ENCODE data around the gene TCEA3. TPM values are rescaled to one million over a fixed set of nuclear protein-coding genes. Genes with fewer than 3 reads are reported as not detected.

The TCEA3 gene
- total RNA-seq, 2 donors from 2014 or later, result 128 to 133 TPM

- Histone ChIP-seq H3K27ac (no peak overlapping the region), H3K9me3 (no peaks in the 10 kb centered on the region), H3K4me3 (no peak overlapping the region), H3K27me3 (no peaks in the 10 kb centered on the region), H3K9ac (ENCODE audit: low read depth in 2 of 2, low read length in 2 of 2) (no peak overlapping the region), H3K36me3 (no peaks in the 10 kb centered on the region), H3K4me1 (peaks cover under 1% of the 10 kb centered on the region)
- TF ChIP-seq, protein P1, sequence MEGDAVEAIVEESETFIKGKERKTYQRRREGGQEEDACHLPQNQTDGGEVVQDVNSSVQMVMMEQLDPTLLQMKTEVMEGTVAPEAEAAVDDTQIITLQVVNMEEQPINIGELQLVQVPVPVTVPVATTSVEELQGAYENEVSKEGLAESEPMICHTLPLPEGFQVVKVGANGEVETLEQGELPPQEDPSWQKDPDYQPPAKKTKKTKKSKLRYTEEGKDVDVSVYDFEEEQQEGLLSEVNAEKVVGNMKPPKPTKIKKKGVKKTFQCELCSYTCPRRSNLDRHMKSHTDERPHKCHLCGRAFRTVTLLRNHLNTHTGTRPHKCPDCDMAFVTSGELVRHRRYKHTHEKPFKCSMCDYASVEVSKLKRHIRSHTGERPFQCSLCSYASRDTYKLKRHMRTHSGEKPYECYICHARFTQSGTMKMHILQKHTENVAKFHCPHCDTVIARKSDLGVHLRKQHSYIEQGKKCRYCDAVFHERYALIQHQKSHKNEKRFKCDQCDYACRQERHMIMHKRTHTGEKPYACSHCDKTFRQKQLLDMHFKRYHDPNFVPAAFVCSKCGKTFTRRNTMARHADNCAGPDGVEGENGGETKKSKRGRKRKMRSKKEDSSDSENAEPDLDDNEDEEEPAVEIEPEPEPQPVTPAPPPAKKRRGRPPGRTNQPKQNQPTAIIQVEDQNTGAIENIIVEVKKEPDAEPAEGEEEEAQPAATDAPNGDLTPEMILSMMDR (IDR thresholded peaks at IDR 0.05), result no peak
- no peak for DNase-seq
- intact Hi-C loops (cut with DNase I), result no loop called here
Observed at GRCh38 chr1:23416964-23417363, 7.6 kb downstream of the TCEA3 start.

DNA sequence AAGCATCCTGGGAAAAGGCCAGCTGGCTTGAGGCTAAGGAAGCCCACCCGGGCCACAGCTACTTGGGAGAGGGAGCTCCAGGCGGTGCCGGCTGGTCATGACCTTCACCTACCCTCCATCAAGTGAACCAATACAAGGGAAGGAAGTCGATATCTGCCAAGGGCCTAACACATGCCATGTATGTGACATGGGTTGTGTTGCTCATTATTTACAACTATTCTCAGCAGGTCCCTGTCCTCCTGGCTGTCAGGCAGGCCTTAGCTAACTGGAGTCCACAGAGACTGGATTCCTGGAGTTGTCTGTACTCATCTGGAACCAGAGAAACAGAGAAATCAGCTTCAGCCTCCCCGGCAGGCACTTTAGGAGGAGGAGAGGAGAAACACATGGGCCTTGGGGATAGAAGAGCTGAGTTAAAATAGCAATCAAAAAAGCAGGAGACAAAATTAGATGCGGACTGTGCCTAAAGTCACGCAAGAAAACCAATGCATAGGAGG, 15.7 kb downstream of the TCEA3 start:
- peaks cover 10% of the 10 kb centered on the region for H3K4me1 ChIP-seq
- no peak overlapping the region for H3K9ac ChIP-seq (ENCODE audit: low read depth in 2 of 2, low read length in 2 of 2)
- intact Hi-C loops (cut with DNase I), result loop anchor here (10.0 kb wide), 1 partner anchor 64 kb away; the partner anchor contains the start of gene HNRNPR
- DNase-seq, result no peak
- TF ChIP-seq, protein P1 (IDR thresholded peaks at IDR 0.05), result no peak
- H3K9me3 ChIP-seq, result no peaks in the 10 kb centered on the region
- H3K27ac ChIP-seq, result no peak overlapping the region
- H3K27me3 ChIP-seq, result no peaks in the 10 kb centered on the region
- no peaks in the 10 kb centered on the region for H3K36me3 ChIP-seq
- H3K4me3 ChIP-seq, result no peak overlapping the region

- intact Hi-C loops (cut with DNase I), result loop anchor here (10.0 kb wide), 1 partner anchor 62 kb away; the partner anchor contains the start of gene HNRNPR
- no peak overlapping the region for H3K9ac ChIP-seq (ENCODE audit: low read depth in 2 of 2, low read length in 2 of 2)
- peaks cover 10% of the 10 kb centered on the region for H3K4me1 ChIP-seq
- no peak overlapping the region for H3K4me3 ChIP-seq
- H3K36me3 ChIP-seq, result no peaks in the 10 kb centered on the region
- no peaks in the 10 kb centered on the region for H3K27me3 ChIP-seq
- no peaks in the 10 kb centered on the region for H3K9me3 ChIP-seq
- TF ChIP-seq, protein P1 (IDR thresholded peaks at IDR 0.05), result no peak
- no peak for DNase-seq
- no peak overlapping the region for H3K27ac ChIP-seq
Observed at GRCh38 chr1:23407016-23407630, 17.4 kb downstream of the TCEA3 start.

DNA sequence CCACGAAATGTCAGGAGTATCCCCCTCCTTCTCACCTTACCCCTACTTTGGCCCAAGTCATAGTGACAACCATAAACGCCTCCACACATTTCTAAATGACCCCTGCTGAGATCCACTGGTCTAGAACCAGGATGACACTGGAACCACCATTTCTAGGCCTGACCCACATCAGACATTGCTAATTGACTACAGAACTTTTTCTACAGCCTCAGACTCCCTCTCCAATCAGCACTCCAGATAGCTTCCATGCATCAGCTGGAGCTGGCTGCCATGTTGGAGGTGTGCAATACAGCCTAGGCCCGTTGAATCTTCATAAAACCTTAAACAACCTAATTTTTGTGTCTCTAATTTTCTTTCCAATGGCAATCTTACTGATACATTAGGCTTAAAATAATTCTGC, 18.6 kb downstream of the TCEA3 start:
- Histone ChIP-seq H3K9me3 (no peaks in the 10 kb centered on the region), H3K27ac (no peak overlapping the region), H3K9ac (ENCODE audit: low read depth in 2 of 2, low read length in 2 of 2) (no peak overlapping the region), H3K27me3 (no peaks in the 10 kb centered on the region), H3K36me3 (no peaks in the 10 kb centered on the region), H3K4me1 (peaks cover 10% of the 10 kb centered on the region), H3K4me3 (no peak overlapping the region)
- TF ChIP-seq, protein P1 (IDR thresholded peaks at IDR 0.05), result no peak
- intact Hi-C loops (cut with DNase I), result loop anchor here (10.0 kb wide), 1 partner anchor 61 kb away; the partner anchor contains the start of gene HNRNPR
- no peak for DNase-seq

DNA sequence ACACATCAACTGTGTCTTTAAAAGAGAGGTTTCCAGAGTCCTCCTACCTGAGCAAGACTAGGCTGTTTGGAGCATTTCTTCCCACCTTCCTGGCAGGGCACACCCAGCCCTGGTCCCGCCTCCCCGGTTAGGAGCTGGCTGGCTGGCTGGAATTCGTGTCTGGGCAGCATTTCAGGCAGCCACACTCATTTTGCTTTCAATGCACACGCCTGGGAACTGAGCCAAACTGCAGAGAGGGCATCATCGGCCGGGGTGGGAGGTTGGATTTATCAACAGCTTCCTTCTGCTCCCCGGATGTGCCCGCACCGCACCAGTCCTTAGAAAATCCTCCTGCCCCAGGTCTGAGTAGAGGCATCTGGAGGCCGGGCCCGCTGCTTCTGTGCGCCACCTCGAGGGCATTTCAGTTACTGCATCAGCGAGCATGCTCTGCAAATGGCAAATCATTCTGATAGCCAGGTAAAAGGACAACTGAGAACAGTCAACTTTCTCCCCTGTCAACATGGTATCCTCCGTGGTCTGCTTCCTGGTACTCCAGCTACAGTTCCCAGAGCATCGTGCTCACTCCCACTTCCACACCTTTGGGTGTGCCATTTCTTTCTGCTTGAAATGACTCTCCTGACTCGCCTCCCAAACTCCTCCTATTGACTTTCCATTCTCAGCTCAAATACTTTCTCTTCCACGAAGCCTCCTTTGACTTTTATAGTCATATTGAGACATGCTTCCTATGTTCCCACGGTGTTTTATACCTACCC, 20.6 kb downstream of the TCEA3 start:
- TF ChIP-seq, protein P1 (IDR thresholded peaks at IDR 0.05), result peak; percentile 95
- H3K27me3 ChIP-seq, result no peaks in the 10 kb centered on the region
- peak overlapping the region; percentile 74 for H3K27ac ChIP-seq
- intact Hi-C loops (cut with DNase I), result loop anchor here (10.0 kb wide), 1 partner anchor 59 kb away; the partner anchor contains the start of gene HNRNPR
- peaks cover 10% of the 10 kb centered on the region for H3K4me1 ChIP-seq
- no peak overlapping the region for H3K4me3 ChIP-seq
- peak; percentile 95 for DNase-seq
- no peaks in the 10 kb centered on the region for H3K9me3 ChIP-seq
- no peaks in the 10 kb centered on the region for H3K36me3 ChIP-seq
- H3K9ac ChIP-seq (ENCODE audit: low read depth in 2 of 2, low read length in 2 of 2), result peak overlapping the region; percentile 26 to 27

Data from colonic mucosa (tissue), 4 donors.